Measurements from ENCODE around the gene CCDC60.
"Not testable (repeated sequence)": the region's sequence is repeated elsewhere in the genome, so short reads cannot be mapped to it uniquely, and the experiment has no call there.

Gene CCDC60

GRCh38 chr12:119340578-119340977 is 6.0 kb downstream of the CCDC60 start:
- DNase-seq: no peak

- DNase-seq: no peak
Measured at GRCh38 chr12:119341020-119341419, 6.5 kb downstream of the CCDC60 start.

DNA sequence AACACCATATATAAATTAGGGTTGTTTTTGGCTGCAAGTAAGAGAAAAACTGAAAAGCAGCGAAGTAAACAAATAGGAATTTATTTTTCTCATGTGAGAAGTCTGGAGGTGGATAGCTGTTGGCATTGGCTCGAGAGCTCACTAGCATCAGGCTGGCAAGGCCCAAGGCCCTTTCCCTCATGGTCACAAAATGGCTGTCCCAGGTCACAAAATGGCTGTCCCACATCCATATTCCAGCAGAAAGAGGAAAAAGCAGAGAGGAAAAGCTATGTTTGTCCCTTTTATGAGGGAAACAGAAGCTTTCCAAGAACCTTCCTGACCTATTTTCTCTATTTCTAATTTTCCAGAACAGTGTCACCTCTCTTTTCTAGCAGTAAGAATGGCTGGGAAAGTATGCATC is 7.5 kb downstream of the CCDC60 start:
- DNase-seq: no peak

DNA sequence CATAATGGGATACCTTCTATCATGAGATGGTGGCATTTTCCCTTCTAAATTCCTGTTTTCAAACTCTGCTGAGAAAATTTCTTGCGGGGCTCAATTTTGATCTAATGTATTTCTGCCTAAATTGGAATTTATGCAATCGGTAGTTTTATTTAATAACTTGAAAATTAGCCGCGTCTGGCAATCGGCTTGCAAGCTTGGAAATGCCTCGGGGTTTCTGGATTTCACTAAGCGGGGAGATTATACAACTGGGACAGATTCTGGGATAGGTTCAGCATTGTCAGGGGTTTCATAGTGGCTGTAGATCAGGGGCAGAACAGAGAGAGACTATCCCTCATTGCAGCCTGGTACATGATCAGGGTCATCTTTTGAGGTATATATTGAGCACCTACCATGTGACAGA is 8.6 kb downstream of the CCDC60 start:
- no peak for DNase-seq

GRCh38 chr12:119354172-119354571 is 19.6 kb downstream of the CCDC60 start:
- DNase-seq: no peak

GRCh38 chr12:119360366-119360765 is 25.8 kb downstream of the CCDC60 start:
- DNase-seq: not testable (repeated sequence)

DNA sequence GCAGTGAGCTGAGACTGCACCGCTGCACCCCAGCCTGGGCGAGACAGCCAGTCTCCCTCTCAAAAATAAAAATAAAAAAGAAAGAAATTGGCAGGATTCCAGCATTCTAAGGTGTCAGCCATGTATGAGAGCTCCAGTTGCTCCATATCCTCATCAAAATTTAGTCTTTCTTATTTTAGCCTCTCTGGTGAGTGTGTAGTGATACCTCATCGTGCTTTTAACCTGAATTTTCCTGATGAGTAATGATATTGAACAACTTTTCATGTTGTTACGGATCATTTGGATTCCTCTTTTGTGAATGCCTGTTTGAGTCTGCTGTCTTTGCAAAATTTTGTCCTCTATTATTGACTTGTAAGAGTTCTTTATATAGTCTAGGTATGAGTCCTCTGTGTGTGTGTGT is 28.5 kb downstream of the CCDC60 start:
- no peak for DNase-seq

GRCh38 chr12:119363490-119363889 is 29.0 kb downstream of the CCDC60 start:
- no peak for DNase-seq

DNA sequence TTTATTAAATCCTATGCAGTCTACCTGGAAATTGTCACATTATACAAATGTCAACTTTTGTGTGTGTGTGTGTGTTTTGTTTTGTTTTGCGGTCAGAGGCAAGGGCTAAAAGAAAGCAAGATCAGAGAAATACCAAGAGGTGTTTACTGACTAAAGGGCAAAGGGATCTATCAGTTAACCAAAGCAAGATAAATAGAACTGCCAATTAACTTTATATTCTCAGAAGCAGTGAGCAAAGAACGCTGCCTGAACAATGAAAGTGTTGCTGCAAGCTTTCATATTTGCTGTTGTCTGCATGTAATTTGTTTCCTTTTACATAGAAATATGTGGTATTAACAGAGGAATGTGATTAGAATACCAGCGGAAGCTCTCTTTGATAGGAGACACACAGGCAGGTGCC is 30.9 kb downstream of the CCDC60 start:
- no peak for DNase-seq

GRCh38 chr12:119366007-119366406 is 31.5 kb downstream of the CCDC60 start:
- no peak for DNase-seq

DNA sequence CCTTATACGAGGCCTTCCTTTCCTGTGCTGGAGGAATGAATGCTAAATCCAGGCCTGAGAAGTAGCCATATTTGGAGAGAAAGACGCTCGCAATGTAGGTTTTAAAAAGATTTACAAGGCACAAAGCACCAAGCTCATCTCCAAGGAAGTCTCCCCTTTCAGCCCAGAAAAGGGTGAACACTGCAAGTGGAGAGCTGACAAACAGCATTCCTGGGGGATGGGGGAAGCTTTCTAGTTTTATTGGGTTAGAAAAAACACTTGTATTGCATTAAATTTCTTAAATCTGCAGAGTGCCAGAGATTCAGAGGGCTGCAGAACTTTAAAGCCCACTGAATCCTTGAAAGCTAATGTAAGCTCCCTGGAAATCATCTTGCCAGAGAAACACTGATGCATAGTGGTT is 34.6 kb downstream of the CCDC60 start:
- DNase-seq: no peak

- DNase-seq: no peak
Measured at GRCh38 chr12:119369907-119370546, 35.5 kb downstream of the CCDC60 start.

- DNase-seq: no peak
Measured at GRCh38 chr12:119372540-119372939, 38.0 kb downstream of the CCDC60 start.

GRCh38 chr12:119373001-119373400 is 38.5 kb downstream of the CCDC60 start:
- DNase-seq: no peak

DNA sequence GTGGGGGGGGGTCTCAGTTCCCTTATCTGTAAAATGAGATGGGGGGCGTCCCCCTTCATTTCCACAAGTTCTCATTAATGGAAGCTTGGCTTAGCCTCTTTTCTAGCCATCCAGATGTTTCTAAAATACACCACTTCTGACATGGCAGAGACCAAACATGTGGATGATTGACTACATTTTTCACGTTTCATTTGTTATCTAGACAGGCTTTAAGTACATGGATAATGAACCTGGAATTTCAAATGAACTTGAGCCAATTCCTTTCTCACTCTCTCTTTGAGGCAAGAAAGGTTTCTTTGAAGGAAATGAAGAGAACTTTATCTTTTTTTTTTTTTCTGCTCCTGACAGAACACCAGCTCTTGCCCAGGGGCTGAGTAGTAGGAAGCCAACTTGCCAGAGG is 39.1 kb downstream of the CCDC60 start:
- DNase-seq: no peak

DNA sequence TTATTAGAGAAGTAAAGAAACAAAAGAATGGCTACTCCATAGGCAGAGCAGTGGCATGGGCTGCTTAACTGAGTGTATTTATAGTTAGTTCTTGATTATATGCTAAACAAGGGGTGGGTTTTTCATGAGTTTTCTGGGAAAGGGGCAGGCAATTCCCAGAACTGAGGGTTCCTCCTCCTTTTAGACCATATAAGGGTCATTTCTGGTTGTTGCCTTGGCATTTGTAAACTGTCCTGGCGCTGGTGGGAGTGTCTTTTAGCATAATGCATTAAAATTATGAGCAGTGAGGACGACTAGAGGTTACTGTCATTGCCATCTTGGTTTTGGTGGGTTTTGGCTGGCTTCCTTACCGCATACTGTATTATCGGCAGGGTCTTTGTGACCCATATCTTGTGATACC is 40.1 kb downstream of the CCDC60 start:
- no peak for DNase-seq

GRCh38 chr12:119375075-119375882 is 40.8 kb downstream of the CCDC60 start:
- no peak for DNase-seq

DNA sequence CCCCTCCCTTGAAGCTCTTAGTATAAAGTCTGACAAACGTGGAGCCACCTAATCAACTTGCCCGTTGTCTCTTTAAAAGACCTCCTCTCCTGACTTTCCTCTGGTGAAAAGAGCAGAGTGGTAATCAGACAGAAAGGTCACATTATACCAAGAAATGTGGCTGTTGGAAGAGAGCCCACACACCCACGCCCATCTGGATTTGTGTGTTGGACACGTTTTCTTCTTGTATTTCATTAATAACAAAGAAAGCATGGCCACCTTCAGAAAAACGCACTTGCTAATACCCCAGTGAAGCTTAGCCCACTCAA is 41.3 kb downstream of the CCDC60 start:
- no peak for DNase-seq

- DNase-seq: no peak
Measured at GRCh38 chr12:119378903-119379302, 44.4 kb downstream of the CCDC60 start.

DNA sequence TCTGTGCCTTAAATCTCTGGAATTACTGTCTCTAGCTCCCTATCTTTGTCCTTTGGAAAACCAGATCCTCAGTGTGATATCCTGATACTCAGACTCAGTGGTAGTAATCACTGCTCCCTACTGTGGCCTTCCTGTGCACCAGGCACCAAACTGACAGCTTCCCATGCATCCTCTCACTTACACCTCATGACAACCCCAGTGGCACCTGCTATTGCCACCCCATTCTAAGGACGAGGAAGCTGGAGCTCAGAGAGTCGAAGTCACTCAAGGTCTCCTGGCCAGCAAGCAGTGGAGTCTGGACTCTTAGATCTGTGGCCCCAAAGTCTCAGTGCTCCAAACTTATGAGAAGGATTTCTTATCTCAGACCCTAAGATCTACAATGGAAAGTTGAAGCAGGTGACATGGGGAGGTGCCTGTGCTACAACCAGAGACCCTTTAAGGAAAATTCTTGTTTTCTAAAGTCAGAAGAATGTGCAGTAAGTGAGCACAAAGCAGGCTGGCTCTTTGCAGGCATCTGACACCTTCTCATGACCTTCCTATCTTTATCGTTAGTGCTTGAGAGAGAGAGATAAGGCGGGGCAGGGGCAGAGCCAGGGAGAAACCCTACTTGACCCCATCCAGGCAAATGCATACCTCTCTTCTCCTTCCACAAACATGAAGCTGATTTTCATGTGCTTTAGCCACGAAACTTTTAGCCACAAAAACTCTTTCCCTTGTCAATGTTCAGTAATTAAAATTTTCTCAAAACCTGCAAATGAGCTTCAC is 47.1 kb downstream of the CCDC60 start:
- no peak for DNase-seq

DNA sequence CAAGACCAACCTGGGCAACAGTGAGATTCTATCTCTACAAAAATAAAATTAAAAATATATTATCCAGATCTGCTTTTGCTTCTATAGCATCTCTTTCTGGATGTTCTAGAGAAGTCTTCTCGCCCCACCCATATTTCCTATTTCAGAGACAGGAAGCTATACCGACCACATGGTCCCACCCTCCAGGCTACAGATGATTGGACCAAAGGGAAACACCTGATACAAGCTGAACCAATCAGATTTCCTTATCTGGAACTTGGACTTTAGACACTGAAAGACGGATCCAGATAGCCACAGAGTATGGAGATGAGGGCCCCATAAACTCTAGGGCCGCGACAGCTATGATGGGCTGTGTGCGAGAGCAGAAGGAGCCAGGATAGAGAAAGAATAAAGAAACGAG is 48.7 kb downstream of the CCDC60 start:
- no peak for DNase-seq

GRCh38 chr12:119384340-119384739 is 49.8 kb downstream of the CCDC60 start:
- DNase-seq: no peak

DNA sequence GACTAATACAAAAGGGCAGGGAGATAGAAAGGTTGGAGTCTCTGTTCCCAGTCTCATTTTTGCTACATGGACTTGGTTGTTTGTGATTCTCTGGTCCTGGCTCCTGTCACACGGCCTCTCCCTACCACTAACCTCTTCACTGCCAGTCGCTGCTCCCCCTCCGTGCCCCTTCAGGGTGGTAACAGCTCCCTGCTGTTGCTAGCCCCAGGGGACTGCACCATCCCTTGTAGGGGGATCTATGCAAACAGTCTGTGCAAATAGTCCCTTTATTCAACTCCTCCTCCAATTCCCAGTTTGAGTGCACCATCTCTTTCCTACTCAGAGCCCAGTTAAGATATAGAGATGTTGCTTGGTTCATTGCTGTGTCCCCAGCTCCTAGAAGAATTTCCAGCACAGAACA is 51.1 kb downstream of the CCDC60 start:
- no peak for DNase-seq

DNA sequence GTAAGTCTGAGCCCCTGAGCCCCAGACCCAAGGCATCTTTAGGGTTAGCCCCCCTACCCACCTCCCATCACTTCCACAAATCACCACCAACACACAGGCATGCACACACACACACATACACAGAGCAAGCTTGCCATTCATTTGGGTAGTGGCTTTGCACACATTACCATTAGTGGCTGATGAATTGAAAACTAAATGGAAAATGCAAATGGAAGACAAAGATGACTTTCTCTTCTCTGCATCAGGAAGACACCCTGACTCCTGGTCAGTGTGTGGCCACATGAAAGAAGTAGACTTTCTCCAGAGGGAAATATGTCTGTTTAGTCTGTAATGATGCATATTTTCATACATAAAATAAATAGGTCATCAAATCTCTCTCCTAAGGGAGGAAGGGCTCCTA is 55.2 kb downstream of the CCDC60 start:
- no peak for DNase-seq
